Iris pigment epithelial cell (primary cell): ENCODE measurements around the gene PDE10A.
"Not testable (repeated sequence)": the region's sequence is repeated elsewhere in the genome, so short reads cannot be mapped to it uniquely, and the experiment has no call there.

Experiments used
- DNase-seq: peaks from one replicate; pipeline ENCODE4 v3.0.0-alpha.2; 2011; ENCODE audit warnings: low read depth

Gene PDE10A

DNA sequence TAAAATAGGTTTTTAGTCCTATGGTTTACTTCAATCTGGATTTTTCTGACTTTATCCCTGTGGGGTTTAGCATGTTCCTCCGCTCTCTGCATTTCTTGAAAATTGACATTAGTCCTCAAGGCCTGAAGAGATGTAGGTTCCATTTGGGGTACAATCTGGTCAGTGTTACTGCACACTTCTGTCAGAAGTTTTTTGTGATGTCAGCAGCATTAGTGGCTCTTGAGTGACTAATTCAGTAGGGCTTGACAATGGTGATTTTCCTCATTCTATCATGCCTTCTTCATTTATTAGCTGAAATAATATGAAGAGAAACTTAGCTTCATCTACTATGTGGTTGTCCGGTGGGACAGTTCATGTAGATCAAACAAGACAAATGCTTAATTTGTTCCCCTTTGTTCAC lies 114.6 kb downstream of the PDE10A start:
- no peak for DNase-seq

DNA sequence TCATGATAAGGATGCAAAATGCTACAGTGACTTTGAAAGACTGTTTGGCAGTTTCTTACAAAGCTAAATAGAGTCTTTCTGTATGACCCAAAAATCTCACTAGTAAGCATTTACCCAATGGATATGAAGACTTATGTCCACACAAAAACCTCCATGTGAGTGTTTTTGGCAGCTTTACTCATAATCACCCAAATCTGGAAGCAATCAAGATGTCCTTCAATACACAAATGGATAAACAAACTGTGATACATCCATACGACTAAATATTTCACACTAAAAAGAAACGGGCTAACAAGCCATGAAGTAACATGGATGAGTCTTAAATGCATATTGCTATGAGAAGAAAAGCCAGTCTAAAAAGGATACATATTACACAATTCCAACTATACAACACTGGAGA lies 117.2 kb downstream of the PDE10A start:
- no peak for DNase-seq

DNA sequence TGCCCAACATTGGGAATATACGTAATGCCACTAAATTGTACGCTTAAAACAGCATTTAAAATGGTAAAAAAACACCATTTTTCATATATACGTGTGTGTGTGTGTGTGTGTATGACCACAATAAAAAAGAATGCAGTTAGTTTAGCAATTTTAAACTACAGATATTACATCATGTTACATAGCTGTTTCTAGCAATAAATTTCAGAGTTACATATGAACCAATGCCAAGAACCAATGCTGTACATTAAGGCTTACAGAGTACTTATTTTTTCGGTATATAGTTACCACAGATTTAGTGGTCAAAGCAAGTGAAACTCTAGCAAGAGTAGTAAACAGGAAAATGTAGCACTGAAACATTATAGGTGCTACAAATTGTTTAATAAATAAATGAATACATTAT lies 119.3 kb downstream of the PDE10A start:
- DNase-seq: no peak

- no peak for DNase-seq
Observed at GRCh38 chr6:165536911-165537310, 126.1 kb downstream of the PDE10A start.

DNA sequence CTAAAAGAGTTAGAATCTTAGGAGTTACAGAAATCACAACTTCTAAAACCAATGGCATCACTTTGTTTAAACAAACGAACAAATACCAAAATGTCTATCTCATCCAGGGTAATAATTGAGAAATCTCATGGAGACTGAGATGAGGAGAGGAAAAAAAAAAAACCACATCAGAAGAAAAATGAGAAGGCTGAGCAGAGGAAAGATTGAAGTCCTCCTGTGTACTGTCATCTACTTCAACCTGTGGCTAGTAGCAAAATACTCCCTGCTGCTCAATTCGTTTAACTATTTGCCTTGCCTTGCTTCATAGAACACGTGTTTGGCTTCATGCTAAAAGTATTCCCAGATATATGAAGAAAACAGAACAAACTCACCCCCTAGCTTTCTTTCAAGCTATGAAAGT lies 143.7 kb downstream of the PDE10A start:
- DNase-seq: peak; percentile 0

GRCh38 chr6:165515963-165516624 lies 146.9 kb downstream of the PDE10A start:
- peak; percentile 16 for DNase-seq

DNA sequence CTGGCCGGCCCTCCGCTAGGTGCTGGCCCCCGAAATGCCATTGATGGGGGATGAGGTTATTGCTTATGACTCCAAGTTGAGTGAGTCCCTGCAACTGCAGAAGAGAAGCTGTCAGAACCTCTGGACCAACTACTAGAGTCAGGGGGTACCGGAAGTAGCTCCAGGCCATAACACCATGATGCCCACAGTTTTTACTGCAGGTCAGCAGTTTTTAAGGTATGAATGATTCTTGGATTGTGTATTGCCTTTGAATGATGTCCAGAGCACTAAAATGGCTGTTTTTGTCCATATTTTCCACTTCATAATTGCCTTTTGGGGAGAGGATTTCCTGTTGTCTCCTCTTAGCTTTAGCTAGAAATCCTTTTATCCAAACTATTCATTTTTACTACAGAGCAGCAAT lies 148.4 kb downstream of the PDE10A start:
- no peak for DNase-seq

DNA sequence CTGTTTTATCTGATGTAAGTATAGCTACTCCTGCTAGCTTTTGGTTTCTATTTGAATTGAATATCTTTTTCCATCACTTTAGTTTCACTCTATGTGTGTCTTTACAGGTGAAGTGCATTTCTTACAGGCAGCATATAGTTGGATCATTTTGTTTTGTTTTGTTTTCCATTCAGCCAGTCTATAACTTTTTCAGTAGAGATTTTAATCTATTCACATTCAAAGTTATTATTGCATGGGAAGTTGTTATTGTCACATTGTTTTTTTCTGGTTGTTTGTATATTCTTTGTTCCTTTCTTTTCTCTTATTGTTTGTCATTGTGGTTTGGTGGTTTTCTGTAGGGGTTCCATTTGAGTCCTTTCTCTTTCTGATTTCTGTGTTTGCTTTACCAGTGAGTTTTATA lies 151.2 kb downstream of the PDE10A start:
- no peak for DNase-seq

GRCh38 chr6:165508321-165508869 lies 154.6 kb downstream of the PDE10A start:
- no peak for DNase-seq

GRCh38 chr6:165506657-165507056 lies 156.4 kb downstream of the PDE10A start:
- DNase-seq: no peak

DNA sequence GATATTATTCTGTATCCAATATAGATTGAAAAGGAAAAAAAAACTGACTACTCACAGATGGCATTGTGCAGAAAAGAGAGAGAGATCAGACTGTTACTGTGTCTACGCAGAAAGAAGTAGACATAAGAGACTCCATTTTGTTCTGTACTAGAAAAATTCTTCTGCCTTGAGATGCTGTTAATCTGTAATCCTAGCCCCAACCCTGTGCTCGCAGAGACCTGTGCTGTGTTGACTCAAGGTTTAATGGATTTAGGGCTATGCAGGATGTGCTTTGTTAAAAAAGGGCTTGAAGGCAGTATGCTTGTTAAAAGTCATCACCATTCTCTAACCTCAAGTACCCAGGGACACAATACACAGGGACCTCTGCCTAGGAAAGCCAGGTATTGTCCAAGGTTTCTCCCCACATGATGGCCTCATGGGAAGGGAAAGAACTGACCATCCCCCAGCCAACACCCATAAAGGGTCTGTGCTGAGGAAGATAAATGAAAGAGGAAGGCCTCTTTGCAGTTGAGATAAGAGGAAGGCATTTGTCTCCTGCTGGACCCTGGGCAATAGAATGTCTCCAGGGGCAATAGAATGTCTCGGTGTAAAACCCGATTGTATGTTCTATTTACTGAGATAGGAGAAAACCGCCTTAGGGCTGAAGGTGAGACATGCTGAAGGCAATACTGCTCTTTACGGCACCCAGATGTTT lies 162.7 kb downstream of the PDE10A start:
- not testable (repeated sequence) for DNase-seq

DNA sequence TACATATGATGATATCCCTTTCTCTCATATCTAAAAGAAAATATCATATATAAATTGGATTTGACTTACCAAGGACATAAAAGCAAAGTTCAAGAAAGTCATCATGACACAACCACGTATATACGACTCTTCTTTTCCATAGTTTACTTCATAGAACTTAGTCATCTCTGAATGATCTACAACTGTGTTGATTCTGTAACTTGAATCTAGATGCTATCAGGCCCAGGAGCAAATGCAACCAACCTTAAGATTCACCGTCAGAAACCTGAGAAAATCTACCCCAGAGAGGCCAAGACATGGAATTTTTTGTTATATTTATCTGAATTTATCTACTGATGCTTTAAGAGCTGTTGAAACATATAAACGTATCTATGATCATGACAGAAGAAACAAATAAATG lies 165.6 kb downstream of the PDE10A start:
- no peak for DNase-seq

DNA sequence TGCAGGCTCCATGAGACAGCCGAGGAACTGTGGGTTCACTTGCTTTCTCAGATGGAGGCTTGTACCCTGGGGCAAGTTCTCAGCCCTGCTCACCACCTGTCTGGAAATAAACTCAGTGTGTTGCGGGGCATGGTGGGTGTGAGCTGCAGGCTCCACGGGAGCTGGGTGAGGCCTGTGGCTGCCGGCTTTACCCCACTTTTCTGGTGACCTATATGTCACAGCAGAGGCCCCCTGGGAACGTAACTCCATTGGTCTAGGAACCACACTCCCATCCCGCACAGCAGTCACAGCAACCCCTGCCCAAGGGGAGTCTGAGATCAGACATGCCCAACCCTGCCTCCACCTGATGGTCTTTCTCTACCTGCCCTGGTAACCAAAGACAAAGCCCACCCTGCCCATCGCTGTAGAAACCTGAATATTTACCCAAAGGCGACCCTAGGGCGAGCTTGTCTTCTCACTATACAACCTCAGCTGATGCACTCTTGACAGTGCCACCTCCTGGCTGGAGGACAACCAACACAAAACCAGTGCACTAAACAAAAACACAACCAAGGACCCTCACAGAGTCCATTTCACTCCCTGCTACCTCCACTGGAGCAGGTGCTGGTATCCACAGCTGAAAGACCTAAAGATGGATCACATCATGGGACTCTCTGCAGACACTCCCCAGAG lies 174.3 kb downstream of the PDE10A start:
- no peak for DNase-seq

- DNase-seq: no peak
Observed at GRCh38 chr6:165487950-165488349, 175.1 kb downstream of the PDE10A start.

- no peak for DNase-seq
Observed at GRCh38 chr6:165487347-165487746, 175.7 kb downstream of the PDE10A start.

GRCh38 chr6:165486183-165487137 lies 176.6 kb downstream of the PDE10A start:
- no peak for DNase-seq

DNA sequence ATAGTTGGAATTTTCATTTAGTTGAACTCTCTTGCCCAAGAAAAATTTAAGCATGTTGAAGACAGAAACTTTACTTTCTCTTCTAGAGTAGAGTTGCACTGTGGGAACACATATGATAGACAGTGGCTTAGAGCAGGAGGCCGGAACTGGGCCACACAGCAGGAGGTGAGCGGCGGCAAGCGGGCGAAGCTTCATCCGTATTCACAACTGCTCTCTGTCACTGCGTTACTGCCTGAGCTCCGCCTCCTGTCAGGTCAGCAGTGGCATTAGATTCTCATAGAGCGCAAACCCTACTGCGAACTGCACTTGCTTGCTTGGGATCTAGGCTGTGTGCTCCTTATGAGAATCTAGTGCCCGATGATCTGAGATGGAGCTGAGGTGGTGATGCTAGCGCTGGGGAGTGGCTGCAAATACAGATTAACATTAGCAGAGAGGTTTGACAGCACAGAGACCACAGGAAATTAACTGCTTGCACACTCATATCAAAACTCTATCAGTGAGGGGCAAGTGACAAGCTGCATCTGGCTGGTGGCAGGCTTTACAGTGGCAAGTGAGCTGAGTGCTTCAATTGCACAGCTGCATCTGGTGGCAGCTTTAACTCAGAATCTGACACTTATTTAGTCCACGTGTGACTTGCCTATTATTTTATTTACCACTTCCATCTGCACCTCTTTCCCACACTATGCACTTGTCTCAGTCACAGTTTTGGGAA lies 178.7 kb downstream of the PDE10A start:
- no peak for DNase-seq

- no peak for DNase-seq
Observed at GRCh38 chr6:165481921-165482320, 181.1 kb downstream of the PDE10A start.

DNA sequence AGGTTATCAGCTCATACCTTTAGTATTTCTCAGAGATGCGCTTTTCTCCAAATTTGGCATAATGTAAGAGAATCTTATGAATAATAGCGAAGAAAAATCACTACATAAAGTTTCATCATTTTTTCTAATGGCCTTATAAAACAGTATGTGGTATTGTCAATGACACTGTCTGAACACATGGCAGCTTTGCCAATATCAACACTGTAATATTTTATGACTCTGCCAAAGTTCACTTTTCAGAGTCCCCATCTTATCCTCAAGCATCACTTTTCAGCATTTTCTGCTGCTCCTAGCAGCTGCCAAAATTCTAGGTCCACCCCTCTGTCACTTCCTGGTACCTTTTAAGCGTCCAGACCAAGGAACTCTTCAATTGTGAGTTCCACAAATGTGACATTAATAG lies 182.1 kb downstream of the PDE10A start:
- DNase-seq: no peak

DNA sequence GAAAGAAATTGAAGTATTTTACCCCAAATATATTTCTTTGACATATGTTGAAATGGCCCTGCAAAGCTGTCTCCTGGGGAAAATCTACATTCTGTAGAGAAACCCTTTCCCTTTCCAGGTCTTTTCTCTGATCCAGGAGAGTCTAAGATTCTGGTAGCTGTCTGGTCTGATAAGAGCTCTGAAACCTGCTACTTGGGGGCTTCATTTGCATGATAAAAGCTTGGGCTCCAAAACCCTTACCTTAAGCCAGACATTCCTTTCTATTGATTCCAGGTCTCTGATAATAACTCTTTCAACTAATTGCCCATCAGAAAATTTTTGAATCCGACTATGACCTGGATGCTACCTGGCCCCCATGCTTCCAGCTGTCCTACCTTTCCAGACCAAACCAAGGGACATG lies 184.5 kb downstream of the PDE10A start:
- DNase-seq: no peak

DNA sequence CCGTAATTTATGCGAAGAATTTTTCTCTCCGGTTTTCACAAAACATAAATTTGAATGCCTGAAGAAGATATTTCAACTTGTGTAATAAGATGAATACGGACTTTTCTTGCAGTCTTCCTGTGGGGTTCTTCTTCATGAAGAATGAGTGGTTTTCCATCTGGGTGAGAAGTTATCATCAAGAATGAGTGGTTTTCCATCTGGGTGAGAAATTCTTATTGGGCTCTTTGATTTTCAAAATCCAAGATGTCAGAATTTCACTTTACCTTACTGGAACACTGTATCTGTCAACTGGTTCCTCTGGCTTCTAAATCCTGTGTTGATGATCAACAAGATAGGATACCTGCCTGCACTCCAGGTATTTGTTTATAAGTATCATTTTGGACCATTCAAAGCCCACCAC lies 193.6 kb downstream of the PDE10A start:
- no peak for DNase-seq
